HepG2 (cell line): ENCODE results near the gene RABL6. TPM values are rescaled to one million over a fixed set of nuclear protein-coding genes. Genes with fewer than 3 reads are reported as not detected.

ENCODE experiments used
- DMAP1 ChIP-seq: IDR thresholded peaks from 2 replicates; pipeline ENCODE4 v1.6.1; 2016
- FOSL1 ChIP-seq: sonication (generic); formaldehyde crosslinking; IDR thresholded peaks from 2 replicates; pipeline ENCODE4 v1.9.0; 2021; ENCODE audit warnings: missing genetic modification reagents, borderline replicate concordance
- HCFC1 ChIP-seq: fragments of 150-350 bp; IDR thresholded peaks from 2 replicates; pipeline ENCODE4 v1.6.1; 2014; ENCODE audit warnings: low read depth, low read length
- LCORL ChIP-seq, 2 experiments: fragments of 450-650 bp in 1 of 2; sonication (generic) in 1 of 2; formaldehyde crosslinking in 1 of 2; IDR thresholded peaks; 2 replicates each; pipeline versions ENCODE4 v1.5.0 to v1.6.1; 2017 to 2020; ENCODE audit warnings: antibody characterized with exemption in 1 of 2, missing genetic modification reagents in 1 of 2
- NFIB ChIP-seq: sonication (generic); formaldehyde crosslinking; IDR thresholded peaks from 2 replicates; pipeline ENCODE4 v1.9.0; 2021; ENCODE audit warnings: missing genetic modification reagents, mild to moderate bottlenecking, borderline replicate concordance
- POLR2AphosphoS5 ChIP-seq: IDR thresholded peaks from 2 replicates; pipeline ENCODE4 v1.6.1; 2012; ENCODE audit warnings: low read depth, low read length
- SRF ChIP-seq: IDR thresholded peaks from 2 replicates; pipeline ENCODE4 v1.6.1; 2011; ENCODE audit warnings: mild to moderate bottlenecking, low read depth, low read length, moderate library complexity
- TAF15 ChIP-seq: fragments of 200-400 bp; formaldehyde crosslinking; IDR thresholded peaks from one replicate; pipeline ENCODE4 v1.6.1; 2018; ENCODE audit warnings: mild to moderate bottlenecking, low read depth, low read length; ENCODE audit not compliant: poor library complexity, severe bottlenecking
- THAP11 ChIP-seq: IDR thresholded peaks from 2 replicates; pipeline ENCODE4 v1.6.1; 2016; ENCODE audit warnings: missing biosample characterization, missing genetic modification reagents
- YEATS2 ChIP-seq: sonication (generic); formaldehyde crosslinking; IDR thresholded peaks from 2 replicates; pipeline ENCODE4 v1.4.0; 2020; ENCODE audit warnings: missing genetic modification reagents, borderline replicate concordance
- ZC3H13 ChIP-seq: sonication (generic); formaldehyde crosslinking; IDR thresholded peaks from 2 replicates; pipeline ENCODE4 v1.8.1; 2023; ENCODE audit warnings: mild to moderate bottlenecking, missing genetic modification reagents, moderate library complexity
- ZFP36L1 ChIP-seq: sonication (generic); formaldehyde crosslinking; IDR thresholded peaks from 2 replicates; pipeline ENCODE4 v1.8.0; 2022; ENCODE audit warnings: mild to moderate bottlenecking, missing genetic modification reagents, moderate library complexity
- ZNF12 ChIP-seq: sonication (generic); formaldehyde crosslinking; IDR thresholded peaks from 2 replicates; pipeline ENCODE4 v1.5.0; 2020; ENCODE audit warnings: missing genetic modification reagents
- ZNF431 ChIP-seq: sonication (generic); formaldehyde crosslinking; IDR thresholded peaks from 2 replicates; pipeline ENCODE4 v1.9.0; 2022; ENCODE audit warnings: missing genetic modification reagents, low read depth, mild to moderate bottlenecking, borderline replicate concordance
- ZNF564 ChIP-seq: sonication (generic); formaldehyde crosslinking; IDR thresholded peaks from 2 replicates; pipeline ENCODE4 v1.8.1; 2023; ENCODE audit warnings: mild to moderate bottlenecking, missing genetic modification reagents
- polyA plus RNA-seq, 8 experiments: library from polyadenylated mRNA; depleted of rRNA in 3 of 8; stranded (reverse) in 7 of 8; unstranded in 1 of 8; fragments of >200 nt; fragmentation: Illumina TruSeq in 4 of 8; extraction: Trizol in 4 of 8; gene quantifications; 2 replicates each; pipeline versions ENCODE4 v1.2.1 to v1.2.3, GENCODE V29; 2011 to 2016; ENCODE audit warnings: low read depth in 4 of 8, missing spikeins in 1 of 8, mixed read lengths in 1 of 8; ENCODE audit not compliant: insufficient read depth in 1 of 8
- total RNA-seq, 5 experiments: library from RNA; depleted of rRNA; stranded (reverse); fragments of >200 nt; fragmentation: Illumina TruSeq; extraction: Trizol; gene quantifications; 2 replicates each; pipeline ENCODE4 v1.2.3, GENCODE V29; 2016; ENCODE audit warnings: low read depth in 1 of 5
- TF ChIP-seq, protein P1 (sequence below): sonication (generic); formaldehyde crosslinking; IDR thresholded peaks from 2 replicates; pipeline ENCODE4 v1.4.0; 2020; ENCODE audit warnings: missing genetic modification reagents, low read depth, mild to moderate bottlenecking, borderline replicate concordance
- TF ChIP-seq, protein P2 (sequence below): sonication (generic); formaldehyde crosslinking; IDR thresholded peaks from 2 replicates; pipeline ENCODE4 v1.8.1; 2022; ENCODE audit warnings: mild to moderate bottlenecking, missing genetic modification reagents
- TF ChIP-seq, protein P3 (sequence below): sonication (generic); formaldehyde crosslinking; IDR thresholded peaks from 2 replicates; pipeline ENCODE4 v1.4.0; 2020; ENCODE audit warnings: mild to moderate bottlenecking, missing genetic modification reagents
- TF ChIP-seq, protein P4 (sequence below): sonication (generic); formaldehyde crosslinking; IDR thresholded peaks from 2 replicates; pipeline ENCODE4 v1.5.0; 2020; ENCODE audit warnings: missing genetic modification reagents, mild to moderate bottlenecking, borderline replicate concordance
- TF ChIP-seq, protein P5 (sequence below): sonication (generic); formaldehyde crosslinking; IDR thresholded peaks from 2 replicates; pipeline ENCODE4 v1.4.0; 2020; ENCODE audit warnings: missing genetic modification reagents, borderline replicate concordance

Gene RABL6
- total and polyA plus RNA-seq, 2 of the 13 experiments (the other 11 are each of a cell fraction or from before 2014, with no cell fraction given): 81.5 to 125 TPM

DNA sequence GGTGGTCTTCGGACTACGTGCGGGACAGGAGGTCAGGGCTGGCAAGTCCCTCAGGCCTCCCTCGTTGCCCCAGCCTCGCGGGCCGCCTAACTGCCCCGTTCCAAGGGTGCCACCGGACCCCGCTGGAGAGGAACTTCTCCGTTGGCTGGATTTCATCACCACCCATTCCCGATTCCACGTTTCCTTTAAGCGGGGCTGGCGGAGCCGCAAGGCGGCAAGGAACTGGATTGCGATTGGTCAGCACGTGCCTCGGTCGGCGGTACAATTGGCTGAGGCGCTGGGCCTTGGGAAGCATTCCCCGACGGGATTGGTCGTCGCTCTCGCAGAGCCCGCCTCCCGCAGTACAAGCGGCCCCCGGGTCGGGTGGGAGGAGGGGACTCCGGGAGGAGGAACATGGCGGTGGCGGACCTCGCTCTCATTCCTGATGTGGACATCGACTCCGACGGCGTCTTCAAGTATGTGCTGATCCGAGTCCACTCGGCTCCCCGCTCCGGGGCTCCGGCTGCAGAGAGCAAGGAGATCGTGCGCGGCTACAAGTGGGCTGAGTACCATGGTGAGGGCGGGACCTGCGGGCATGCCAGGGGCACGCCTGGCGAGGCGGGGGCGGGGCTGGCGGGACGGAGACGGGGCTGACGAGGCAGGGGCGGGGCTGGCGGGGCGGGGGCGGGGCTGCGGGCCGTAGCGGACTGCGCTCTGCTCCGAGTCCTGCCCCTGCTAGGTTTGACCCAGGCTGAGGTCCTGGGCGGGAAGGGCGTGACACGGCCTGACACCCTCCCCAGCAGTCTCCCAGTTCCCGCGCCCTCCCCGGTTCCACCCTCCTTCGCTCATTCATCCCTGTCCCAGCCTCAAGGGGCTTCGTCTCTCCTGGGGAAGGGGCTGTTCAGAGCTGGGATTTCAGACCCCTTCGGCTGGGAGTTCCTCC is 41.6 kb downstream of the RABL6 start, which contains the start of gene PHPT1 (continued):
- TF ChIP-seq YEATS2 (CRISPR knock-in tag) (peak; percentile 67; the same call in 1 of the 2 replicates), LCORL (IDR thresholded peaks at IDR 0.05) (no peak), LCORL (CRISPR knock-in tag; IDR thresholded peaks at IDR 0.05) (peak; percentile 55; the same call in 1 of the 2 replicates), DMAP1 (CRISPR knock-in tag) (peak; percentile 90), ZNF564 (CRISPR knock-in tag) (peak; percentile 82), NFIB (CRISPR knock-in tag) (no peak), TAF15 (no peak), THAP11 (CRISPR knock-in tag) (peak; percentile 80), FOSL1 (CRISPR knock-in tag) (no peak), ZC3H13 (CRISPR knock-in tag) (peak; percentile 96), ZNF12 (no peak; the same call in 1 of the 2 replicates), ZFP36L1 (CRISPR knock-in tag) (no peak; the same call in 1 of the 2 replicates), ZNF431 (CRISPR knock-in tag) (peak; percentile 60; the same call in 1 of the 2 replicates), SRF (no peak), HCFC1 (peak; percentile 42; the same call in 1 of the 2 replicates), POLR2AphosphoS5 (peak; percentile 70)
- TF ChIP-seq, protein P1, sequence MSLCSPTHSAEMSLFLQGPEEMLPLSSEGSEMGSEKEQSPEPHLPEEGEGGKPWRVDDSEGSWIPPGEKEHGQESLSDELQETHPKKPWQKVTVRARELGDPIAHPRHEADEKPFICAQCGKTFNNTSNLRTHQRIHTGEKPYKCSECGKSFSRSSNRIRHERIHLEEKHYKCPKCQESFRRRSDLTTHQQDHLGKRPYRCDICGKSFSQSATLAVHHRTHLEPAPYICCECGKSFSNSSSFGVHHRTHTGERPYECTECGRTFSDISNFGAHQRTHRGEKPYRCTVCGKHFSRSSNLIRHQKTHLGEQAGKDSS: peak; percentile 88; the same call in 1 of the 2 replicates
- TF ChIP-seq, protein P2, sequence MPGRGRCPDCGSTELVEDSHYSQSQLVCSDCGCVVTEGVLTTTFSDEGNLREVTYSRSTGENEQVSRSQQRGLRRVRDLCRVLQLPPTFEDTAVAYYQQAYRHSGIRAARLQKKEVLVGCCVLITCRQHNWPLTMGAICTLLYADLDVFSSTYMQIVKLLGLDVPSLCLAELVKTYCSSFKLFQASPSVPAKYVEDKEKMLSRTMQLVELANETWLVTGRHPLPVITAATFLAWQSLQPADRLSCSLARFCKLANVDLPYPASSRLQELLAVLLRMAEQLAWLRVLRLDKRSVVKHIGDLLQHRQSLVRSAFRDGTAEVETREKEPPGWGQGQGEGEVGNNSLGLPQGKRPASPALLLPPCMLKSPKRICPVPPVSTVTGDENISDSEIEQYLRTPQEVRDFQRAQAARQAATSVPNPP: 0 out of 2 replicates have a peak, but pooled peaks have one; percentile 35
- TF ChIP-seq, protein P3, sequence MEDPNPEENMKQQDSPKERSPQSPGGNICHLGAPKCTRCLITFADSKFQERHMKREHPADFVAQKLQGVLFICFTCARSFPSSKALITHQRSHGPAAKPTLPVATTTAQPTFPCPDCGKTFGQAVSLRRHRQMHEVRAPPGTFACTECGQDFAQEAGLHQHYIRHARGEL (CRISPR knock-in tag): no peak
- TF ChIP-seq, protein P4, sequence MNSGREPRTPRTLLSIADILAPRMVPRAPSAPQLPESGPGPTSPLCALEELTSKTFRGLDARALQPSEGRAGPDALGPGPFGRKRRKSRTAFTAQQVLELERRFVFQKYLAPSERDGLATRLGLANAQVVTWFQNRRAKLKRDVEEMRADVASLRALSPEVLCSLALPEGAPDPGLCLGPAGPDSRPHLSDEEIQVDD (CRISPR knock-in tag): no peak
- TF ChIP-seq, protein P5, sequence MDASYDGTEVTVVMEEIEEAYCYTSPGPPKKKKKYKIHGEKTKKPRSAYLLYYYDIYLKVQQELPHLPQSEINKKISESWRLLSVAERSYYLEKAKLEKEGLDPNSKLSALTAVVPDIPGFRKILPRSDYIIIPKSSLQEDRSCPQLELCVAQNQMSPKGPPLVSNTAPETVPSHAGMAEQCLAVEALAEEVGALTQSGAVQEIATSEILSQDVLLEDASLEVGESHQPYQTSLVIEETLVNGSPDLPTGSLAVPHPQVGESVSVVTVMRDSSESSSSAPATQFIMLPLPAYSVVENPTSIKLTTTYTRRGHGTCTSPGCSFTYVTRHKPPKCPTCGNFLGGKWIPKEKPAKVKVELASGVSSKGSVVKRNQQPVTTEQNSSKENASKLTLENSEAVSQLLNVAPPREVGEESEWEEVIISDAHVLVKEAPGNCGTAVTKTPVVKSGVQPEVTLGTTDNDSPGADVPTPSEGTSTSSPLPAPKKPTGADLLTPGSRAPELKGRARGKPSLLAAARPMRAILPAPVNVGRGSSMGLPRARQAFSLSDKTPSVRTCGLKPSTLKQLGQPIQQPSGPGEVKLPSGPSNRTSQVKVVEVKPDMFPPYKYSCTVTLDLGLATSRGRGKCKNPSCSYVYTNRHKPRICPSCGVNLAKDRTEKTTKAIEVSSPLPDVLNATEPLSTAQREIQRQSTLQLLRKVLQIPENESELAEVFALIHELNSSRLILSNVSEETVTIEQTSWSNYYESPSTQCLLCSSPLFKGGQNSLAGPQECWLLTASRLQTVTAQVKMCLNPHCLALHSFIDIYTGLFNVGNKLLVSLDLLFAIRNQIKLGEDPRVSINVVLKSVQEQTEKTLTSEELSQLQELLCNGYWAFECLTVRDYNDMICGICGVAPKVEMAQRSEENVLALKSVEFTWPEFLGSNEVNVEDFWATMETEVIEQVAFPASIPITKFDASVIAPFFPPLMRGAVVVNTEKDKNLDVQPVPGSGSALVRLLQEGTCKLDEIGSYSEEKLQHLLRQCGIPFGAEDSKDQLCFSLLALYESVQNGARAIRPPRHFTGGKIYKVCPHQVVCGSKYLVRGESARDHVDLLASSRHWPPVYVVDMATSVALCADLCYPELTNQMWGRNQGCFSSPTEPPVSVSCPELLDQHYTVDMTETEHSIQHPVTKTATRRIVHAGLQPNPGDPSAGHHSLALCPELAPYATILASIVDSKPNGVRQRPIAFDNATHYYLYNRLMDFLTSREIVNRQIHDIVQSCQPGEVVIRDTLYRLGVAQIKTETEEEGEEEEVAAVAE (CRISPR knock-in tag): peak; percentile 100
